Testis (tissue), 3 donors: ENCODE measurements around the gene CDH4. TPM values are rescaled to one million over a fixed set of nuclear protein-coding genes. Genes with fewer than 3 reads are reported as not detected.

Experiments
- DNase-seq: peaks from one replicate; pipeline ENCODE4 v3.0.0-alpha.2; 2019
- H3K27ac ChIP-seq, 2 donors: fragments of 200-600 bp; sonication (generic); one replicate each; pipeline ENCODE4 v1.5.1; 2019
- H3K27me3 ChIP-seq: fragments of 200-600 bp; sonication (generic); one replicate; pipeline ENCODE4 v1.5.1; 2019
- H3K36me3 ChIP-seq: fragments of 200-600 bp; sonication (generic); one replicate; pipeline ENCODE4 v1.5.1; 2017; ENCODE audit warnings: low read depth; ENCODE audit errors: missing control alignments
- H3K4me1 ChIP-seq: fragments of 200-600 bp; sonication (generic); one replicate; pipeline ENCODE4 v1.5.1; 2019
- H3K4me3 ChIP-seq, 2 donors: fragments of 200-600 bp; sonication (generic); one replicate each; pipeline ENCODE4 v1.5.1; 2017 to 2019
- H3K9me3 ChIP-seq: fragments of 200-600 bp; sonication (generic); one replicate; pipeline ENCODE4 v1.5.1; 2017
- POLR2A ChIP-seq: fragments of 450-650 bp; IDR thresholded peaks from one replicate; pipeline ENCODE4 v1.6.1; 2017; ENCODE audit warnings: antibody characterized with exemption, mild to moderate bottlenecking, moderate library complexity
- WGBS, 2 donors: methylation state at CpG; one replicate each; pipeline ENCODE4 v1.1.5; 2018; 5-methylcytosine and 5-hydroxymethylcytosine counted together
- intact Hi-C: fragments of 100-400 bp; cut with DNase I; formaldehyde crosslinking; loops from one replicate; pipeline ENCODE4 v1.15.1; 2023; ENCODE audit warnings: low total_unique reads
- polyA plus RNA-seq: library from polyadenylated mRNA; stranded (reverse); fragments of 350-450 nt; fragmentation: Illumina TruSeq; extraction: RNeasy Lipid Tissue Mini Kit (QIAGEN cat#74804); gene quantifications from one replicate; pipeline ENCODE4 v1.2.3, GENCODE V29; 2014; ENCODE audit warnings: low read depth, low replicate concordance; ENCODE audit not compliant: insufficient read depth
- total RNA-seq, 2 donors: library from RNA; depleted of rRNA; stranded (reverse); fragments of >200 nt; gene quantifications; one replicate each; pipeline ENCODE4 v1.2.3, GENCODE V29; 2016
- TF ChIP-seq, protein P1 (sequence below), 3 experiments: fragments of 450-650 bp in 2 of 3; fragments of 200-600 bp in 1 of 3; sonication (generic) in 1 of 3; IDR thresholded peaks; one replicate each; pipeline ENCODE4 v1.5.1; 2016 to 2019; ENCODE audit warnings: antibody characterized with exemption in 3 of 3, mild to moderate bottlenecking in 2 of 3, moderate library complexity in 1 of 3

CDH4 gene
- total and polyA plus RNA-seq, 3 donors from 2014 or later = 1.4 to 3.3 (median 1.9) TPM

DNA sequence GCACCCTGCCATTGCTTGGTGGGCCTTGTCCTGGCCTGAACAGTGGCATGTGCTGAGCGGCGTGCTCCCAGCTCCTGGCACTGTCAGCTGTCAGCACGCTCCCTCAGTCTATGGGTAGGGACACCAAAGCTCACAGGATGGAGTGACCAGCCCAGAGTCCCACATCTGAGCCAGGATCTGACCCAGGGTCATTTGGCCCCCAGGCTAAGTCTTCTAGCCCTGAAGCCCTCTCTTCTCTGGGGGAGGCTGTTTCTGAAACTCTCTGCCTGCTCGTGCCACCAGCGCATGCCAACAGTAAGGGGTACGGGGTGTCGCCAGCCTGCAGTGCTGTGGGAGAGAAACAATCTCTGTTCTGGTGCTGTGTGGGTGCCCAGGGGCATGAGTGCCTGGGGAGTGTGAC, 37.1 kb downstream of the CDH4 start:
- 62 to 82% methylated on average over 3 to 7 of the region's 7 CpGs for WGBS, 2 donors
- Histone ChIP-seq H3K27me3 (no peaks in the 10 kb centered on the region), H3K4me1 (no peaks in the 10 kb centered on the region), H3K4me3 (no peak overlapping the region), H3K27ac (no peak overlapping the region), H3K9me3 (no peaks in the 10 kb centered on the region), H3K36me3 (no peaks in the 10 kb centered on the region)
- intact Hi-C loops = no loop called here
- TF ChIP-seq, protein P1, sequence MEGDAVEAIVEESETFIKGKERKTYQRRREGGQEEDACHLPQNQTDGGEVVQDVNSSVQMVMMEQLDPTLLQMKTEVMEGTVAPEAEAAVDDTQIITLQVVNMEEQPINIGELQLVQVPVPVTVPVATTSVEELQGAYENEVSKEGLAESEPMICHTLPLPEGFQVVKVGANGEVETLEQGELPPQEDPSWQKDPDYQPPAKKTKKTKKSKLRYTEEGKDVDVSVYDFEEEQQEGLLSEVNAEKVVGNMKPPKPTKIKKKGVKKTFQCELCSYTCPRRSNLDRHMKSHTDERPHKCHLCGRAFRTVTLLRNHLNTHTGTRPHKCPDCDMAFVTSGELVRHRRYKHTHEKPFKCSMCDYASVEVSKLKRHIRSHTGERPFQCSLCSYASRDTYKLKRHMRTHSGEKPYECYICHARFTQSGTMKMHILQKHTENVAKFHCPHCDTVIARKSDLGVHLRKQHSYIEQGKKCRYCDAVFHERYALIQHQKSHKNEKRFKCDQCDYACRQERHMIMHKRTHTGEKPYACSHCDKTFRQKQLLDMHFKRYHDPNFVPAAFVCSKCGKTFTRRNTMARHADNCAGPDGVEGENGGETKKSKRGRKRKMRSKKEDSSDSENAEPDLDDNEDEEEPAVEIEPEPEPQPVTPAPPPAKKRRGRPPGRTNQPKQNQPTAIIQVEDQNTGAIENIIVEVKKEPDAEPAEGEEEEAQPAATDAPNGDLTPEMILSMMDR (IDR thresholded peaks at IDR 0.05) = no peak
- TF ChIP-seq POLR2A = no peak
- no peak for DNase-seq

DNA sequence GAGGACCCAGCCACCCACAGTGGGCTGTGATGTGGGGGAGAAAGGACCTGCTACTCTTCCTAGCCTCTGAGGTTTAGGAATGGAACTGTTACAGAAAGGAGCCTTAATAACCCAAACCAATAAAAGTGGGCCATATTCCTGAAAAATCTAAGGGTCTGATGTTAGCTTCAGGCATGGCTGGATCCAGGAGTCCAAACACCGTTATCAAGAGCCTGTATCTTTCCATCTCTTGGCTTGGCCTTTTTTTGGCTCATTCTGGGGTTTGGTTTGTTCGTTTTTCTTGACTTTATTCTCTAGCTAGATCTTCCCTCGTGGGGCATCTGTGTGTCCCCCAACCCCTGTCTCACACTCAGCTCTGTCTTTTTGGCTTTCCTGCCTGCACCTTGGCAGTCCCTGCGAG, 38.7 kb downstream of the CDH4 start:
- TF ChIP-seq, protein P1 (IDR thresholded peaks at IDR 0.05) = no peak
- no peak for TF ChIP-seq POLR2A
- intact Hi-C loops = no loop called here
- Histone ChIP-seq H3K27ac (no peak overlapping the region), H3K4me1 (no peaks in the 10 kb centered on the region), H3K36me3 (no peaks in the 10 kb centered on the region), H3K4me3 (no peak overlapping the region), H3K9me3 (no peaks in the 10 kb centered on the region), H3K27me3 (no peaks in the 10 kb centered on the region)
- no peak for DNase-seq
- WGBS, 2 donors = 80 to 81% methylated on average over 4 of the region's 4 CpGs

- intact Hi-C loops = no loop called here
- Histone ChIP-seq H3K4me1 (no peaks in the 10 kb centered on the region), H3K27me3 (no peaks in the 10 kb centered on the region), H3K4me3 (no peak overlapping the region), H3K27ac (no peak overlapping the region), H3K9me3 (no peaks in the 10 kb centered on the region), H3K36me3 (no peaks in the 10 kb centered on the region)
- 88 to 93% methylated on average over 11 to 17 of the region's 17 CpGs for WGBS, 2 donors
- no peak for DNase-seq
- TF ChIP-seq POLR2A = no peak
Measured at GRCh38 chr20:61291166-61291829, 39.2 kb downstream of the CDH4 start.

- H3K27ac ChIP-seq = no peak overlapping the region
Measured at GRCh38 chr20:61292391-61292790, 40.3 kb downstream of the CDH4 start.

GRCh38 chr20:61292821-61293612, 41.0 kb downstream of the CDH4 start:
- Histone ChIP-seq H3K27ac (no peak overlapping the region), H3K9me3 (no peaks in the 10 kb centered on the region), H3K36me3 (no peaks in the 10 kb centered on the region), H3K4me3 (no peak overlapping the region), H3K27me3 (no peaks in the 10 kb centered on the region), H3K4me1 (no peaks in the 10 kb centered on the region)
- TF ChIP-seq POLR2A = no peak
- TF ChIP-seq, protein P1 (IDR thresholded peaks at IDR 0.05) = no peak
- 86 to 91% methylated on average over 16 to 19 of the region's 19 CpGs for WGBS, 2 donors
- intact Hi-C loops = no loop called here
- no peak for DNase-seq

More at GRCh38 chr20:61292391-61292790, 40.3 kb downstream of the CDH4 start:
- Histone ChIP-seq H3K4me3 (no peak overlapping the region), H3K27me3 (no peaks in the 10 kb centered on the region), H3K9me3 (no peaks in the 10 kb centered on the region), H3K4me1 (no peaks in the 10 kb centered on the region), H3K36me3 (no peaks in the 10 kb centered on the region)
- intact Hi-C loops = no loop called here
- WGBS, 2 donors = 89 to 92% methylated on average over 10 to 11 of the region's 11 CpGs
- DNase-seq = no peak
- TF ChIP-seq, protein P1 (IDR thresholded peaks at IDR 0.05) = no peak
- TF ChIP-seq POLR2A = no peak
